Stimulated activated CD8-positive, alpha-beta memory T cell treated with anti-CD3 and anti-CD28 coated beads, Interleukin-15, amount 100 ng/mL, for 1 hour (primary cell): ENCODE measurements around the gene OR11L1.

ENCODE experiments used
- DNase-seq: peaks from one replicate; pipeline ENCODE4 v3.0.0-alpha.2; 2020; ENCODE audit warnings: low read depth

OR11L1 gene

DNA sequence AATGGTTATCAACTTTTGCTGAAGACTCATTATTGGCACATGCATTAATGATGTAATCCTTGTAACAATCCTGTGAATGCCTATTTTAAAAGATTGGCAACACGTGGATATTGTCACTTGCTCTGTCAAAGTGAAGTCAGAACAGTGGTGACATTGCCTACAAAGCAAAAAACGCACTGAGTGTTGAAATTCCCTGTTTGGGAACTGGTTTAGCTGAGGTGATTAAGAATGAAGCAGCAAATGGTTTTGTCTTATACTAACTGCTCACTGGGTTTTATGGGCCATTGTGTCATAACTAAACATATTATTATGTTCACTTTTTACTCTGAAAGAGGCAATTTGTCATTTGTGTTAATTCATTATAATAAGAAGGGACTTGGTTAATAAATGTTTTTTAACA lies 29.1 kb downstream of the OR11L1 start:
- DNase-seq = no peak

DNA sequence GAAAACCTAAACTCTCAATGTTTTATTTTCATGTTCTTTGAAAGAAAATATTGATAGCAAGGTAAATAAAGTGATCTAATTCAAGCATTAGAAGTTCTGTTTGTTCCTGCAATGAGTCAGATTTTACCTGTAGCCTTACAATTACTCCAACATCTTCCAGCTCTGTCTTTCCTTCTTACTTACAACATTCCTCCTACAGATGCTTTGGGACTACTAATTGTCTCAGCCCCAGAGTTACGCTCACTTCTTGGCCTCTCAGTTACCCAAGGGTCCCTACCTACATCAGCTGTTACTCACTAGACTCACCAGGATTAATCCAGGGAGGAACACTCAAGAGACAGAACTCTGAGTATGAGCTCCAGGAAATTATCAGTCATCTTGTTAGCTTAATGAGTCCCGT lies 44.2 kb downstream of the OR11L1 start:
- no peak for DNase-seq
